GM18507 (cell line): ENCODE data around the gene SIGLEC1.

ENCODE experiments used
- DNase-seq: peaks from one replicate; pipeline ENCODE4 v3.0.0; 2011; ENCODE audit warnings: low read depth; ENCODE audit not compliant: insufficient read length; ENCODE audit errors: extremely low spot score
- FAIRE-seq: peaks from 2 replicates; lab custom pipeline; 2011; peaks lifted over from hg19 to GRCh38; lab: Jason Lieb, UNC

The SIGLEC1 gene

DNA sequence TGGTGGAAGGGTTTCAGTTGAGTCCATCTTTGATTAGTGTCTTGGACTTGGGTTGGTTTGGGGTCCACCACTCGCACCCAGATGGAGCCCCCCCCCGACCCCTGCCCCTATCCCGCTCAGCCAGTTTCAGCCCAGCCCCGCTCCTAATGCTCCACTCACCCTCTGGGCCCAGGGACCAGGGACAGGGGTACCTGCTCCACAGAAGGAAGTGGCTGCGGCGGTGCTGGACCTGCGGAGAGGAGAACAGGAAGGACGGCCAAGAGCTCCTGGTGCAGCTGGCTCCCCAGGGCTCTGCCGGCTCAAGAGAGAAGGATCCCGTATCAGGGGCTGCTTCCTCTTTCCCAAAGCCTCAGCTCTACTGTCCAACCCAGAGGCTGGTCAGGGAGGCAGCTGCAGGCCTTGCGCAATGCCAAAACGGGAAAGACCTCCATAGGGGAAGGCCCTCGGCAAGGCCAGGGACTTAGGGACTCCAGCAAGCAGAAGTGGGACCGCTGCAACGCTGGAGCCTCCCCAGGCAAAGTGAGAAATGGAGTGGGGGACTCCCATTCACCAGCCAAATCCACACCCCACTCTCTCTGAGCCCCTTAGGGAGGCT, at the start of gene SIGLEC1:
TSS of gene SIGLEC1 (minus strand) at position 322 of the 595 bp plus-strand sequence. CDS start 5,472 bp downstream, outside the sequence.
- no peak for FAIRE-seq
- no peak for DNase-seq

DNA sequence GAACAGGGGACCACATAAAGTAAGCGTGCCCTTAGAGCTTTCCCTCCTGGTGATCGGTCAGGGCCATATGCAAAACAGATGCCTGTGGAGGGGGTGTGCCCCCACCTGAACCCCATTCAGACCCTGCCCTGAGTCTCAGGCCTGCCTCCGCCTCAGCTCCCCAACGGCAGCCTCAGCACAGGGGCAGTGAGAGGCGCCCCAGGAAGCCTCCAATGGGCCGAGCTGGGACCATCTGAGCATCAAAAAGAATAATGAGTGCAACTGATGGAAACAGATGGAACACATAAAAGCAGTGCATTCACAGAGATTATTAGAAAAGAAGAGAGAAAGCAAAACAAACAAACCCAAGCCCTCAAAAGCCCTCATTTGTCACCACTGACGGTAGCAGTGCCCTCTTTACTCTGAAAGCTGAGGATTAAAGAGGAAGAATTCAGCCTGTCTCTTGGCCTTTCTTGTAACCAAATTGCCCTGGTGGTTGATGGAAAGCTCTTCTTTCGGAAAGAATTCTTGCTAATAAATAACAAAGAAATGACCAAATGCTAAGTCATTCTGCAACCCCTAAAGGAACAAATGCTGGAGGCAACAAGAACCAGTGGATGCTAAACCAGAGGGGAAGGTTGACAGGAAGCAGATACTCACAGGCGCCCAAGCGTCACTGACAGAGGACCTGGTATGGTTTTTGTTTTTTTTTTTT, 48.4 kb upstream of the SIGLEC1 start:
- FAIRE-seq (no peak), DNase-seq (no peak)

DNA sequence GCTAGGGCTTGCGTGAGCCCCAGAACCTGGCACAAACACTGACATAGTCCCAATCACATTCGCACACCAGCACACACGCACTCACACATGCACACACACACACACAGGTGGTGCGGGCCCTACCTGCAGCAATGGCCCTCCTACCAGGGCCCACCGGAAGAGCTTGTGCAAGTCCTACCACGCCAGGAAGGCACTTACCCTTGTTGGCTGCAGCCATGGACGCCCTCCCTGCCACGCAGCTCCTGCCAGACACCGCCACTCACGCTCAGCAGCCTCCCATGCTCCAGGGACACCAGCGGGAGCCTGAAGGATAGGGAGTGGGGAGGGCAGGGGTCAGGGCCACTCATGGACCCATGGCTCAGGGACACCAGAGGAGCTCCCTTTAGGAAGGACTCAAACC, 47.5 kb upstream of the SIGLEC1 start:
- FAIRE-seq, result no peak

DNA sequence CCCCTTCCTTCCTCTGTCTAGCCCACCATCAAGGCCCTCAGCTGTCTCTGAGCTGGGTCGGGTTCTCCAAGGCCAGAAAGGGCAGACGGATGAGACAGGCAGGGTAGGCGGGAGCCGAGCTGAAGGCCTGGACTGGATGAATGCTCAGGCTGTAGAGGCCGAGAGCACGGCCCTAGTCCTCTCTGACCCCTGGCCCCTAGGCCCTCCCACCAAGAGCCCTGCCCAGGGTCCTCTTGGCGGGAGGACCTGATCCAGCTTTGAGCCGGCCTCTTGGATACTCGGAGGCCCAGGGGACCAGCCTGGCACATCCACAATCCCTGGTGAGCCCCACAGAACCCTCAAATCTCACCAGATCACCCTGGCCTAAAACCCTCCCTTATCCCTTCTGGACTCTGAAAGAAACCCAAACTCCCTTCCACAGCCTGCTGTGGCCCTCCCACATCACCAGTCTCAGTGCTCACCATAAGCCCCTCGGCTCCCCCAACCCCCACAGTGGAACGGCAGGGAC, 47.0 kb upstream of the SIGLEC1 start:
- FAIRE-seq, result no peak
- DNase-seq, result no peak

More for the DNA sequence above, 47.5 kb upstream of the SIGLEC1 start:
- DNase-seq, result no peak

DNA sequence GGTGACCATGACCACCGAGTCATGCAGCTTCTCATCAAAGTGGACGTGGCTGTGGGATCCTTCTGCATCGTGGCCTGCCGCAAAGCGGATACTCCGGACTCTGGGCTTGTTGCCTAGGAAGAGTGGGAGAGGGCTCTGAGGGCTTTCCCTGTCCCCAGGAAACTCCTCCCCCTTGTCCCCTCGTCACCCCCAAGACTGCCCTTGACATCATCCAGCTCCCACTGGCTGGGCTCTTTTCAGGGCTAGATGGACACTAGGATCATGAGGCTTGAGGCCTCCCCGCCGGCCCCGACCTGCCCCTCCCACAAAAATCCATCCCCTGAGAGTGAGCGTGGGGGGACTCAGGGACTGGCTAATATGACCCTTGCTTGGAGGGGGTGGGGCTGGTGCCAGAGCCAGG, 46.2 kb upstream of the SIGLEC1 start:
- no peak for FAIRE-seq

DNA sequence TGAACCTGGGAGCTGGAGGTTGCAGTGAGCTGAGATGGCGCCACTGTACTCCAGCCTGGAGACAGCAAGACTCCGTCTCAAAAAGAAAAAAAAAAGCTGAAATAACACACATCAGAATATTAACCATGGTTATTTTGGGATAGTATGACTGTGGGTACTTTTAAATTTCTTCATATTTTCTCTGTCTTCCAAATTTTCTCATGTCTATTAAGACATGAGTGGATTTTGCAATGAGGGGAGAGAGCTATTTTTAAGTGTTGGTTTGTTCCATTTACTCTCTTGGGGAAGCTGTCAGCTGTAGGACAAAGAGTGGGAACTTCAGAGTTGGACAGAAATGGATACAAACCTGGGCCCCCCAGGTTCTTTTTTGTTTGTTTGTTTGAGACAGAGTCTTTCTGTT, 44.9 kb upstream of the SIGLEC1 start:
- DNase-seq (no peak), FAIRE-seq (no peak)

More for the DNA sequence above, 46.2 kb upstream of the SIGLEC1 start:
- no peak for DNase-seq

DNA sequence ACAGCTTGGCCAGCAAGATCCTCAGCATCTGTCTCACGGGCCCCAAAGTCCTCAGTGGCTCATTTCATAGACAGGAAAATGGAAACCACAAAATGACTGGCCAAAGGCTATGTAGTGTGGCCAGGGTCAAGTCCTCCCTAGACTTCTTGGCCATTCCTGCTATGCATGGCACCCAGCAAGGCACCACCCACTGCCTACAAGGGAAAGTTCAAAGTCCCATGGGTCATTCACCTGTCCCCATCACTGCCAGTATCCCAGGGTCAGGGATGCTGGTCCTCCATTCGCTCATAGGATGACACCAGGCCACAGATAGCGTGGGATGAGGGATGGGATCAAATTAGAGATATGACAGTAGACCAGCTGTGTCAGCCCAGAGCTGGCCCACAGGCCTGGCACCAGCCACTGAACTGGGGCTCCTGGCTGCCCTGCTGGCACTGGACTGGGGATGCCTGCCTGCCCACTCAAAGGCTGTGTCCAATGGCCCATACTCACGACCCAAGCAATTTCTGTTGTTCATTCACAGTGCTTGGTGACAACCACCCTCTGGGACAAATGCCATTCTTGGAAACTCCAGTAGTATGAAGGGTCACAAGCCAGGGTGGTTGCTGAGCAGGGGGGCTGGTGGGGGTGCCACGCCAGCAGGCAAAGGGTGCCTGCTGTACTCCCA, 43.5 kb upstream of the SIGLEC1 start:
- no peak for DNase-seq
- FAIRE-seq, result no peak

DNA sequence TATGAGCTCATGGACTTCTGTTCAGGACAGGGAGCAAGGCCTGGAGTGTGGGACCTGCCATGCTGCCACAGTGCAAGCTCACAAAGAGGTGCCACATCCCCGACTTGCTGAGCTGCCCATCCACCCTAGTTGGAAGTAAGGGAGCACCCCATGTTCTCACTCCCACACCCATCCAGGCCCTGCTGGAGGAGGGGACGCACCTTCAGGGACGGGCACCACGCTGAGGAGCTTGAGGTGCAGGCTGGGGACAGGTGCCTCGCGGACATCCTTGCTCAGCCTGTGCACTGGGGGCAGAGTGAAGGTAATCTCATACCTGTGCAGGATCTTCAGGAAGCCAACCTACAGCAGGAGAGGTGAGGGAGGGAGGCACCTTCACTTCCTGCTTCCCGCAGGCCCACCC, 42.9 kb upstream of the SIGLEC1 start:
- no peak for DNase-seq
- no peak for FAIRE-seq

DNA sequence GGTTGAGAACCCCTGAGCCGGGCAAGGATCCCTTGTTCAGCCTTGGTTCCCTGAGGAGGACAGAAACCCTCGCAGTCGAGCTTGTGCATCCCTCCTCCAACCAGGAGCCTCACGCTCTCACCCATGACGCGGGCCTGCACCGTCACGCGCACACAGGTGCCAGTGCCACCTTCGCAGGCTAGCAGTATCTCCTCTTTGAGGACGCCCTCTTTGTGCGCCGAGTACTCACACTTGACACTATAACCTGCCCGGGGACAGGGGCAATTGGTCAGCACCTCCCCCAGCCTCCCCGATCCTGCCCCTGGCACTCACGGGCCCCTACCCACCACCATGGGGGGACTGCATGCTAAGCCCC, 41.9 kb upstream of the SIGLEC1 start:
- no peak for DNase-seq
- no peak for FAIRE-seq

DNA sequence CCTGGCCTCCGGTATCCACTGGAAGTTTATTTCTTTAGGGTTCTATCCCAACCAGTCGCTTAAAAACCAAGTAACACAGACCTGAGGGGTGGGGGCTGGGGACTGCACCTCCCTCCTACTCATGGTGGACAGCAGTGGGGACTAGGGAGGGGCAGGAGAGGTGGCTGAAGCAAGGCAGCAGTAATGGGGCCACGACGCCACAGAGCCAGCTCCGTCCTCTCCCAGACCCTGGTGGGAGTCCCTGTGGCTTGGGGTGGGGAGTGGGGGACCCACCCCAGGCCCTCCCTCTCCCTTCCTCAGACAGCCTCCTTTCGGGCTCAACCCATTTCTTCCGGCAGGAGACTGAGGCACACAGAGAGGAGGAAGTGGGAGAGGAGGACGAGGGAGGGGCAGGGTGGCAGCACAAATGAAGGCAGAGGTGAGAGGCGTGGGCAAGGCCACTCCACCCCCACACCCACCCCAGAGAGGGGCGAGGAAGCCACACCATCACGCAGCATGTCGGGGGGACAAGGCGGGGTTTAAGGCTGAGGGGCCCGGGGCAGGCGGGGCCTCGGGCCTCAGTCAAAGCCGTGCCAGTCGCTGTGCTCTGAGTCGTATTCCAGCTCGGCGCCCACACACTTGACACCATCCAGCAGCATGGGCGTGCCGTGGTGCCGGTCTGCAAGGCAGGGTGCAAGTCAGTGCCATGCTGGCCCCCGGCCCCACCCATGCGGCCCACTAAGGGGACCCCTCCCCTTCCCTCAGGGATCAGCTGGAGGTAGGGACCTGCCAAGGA, 41.3 kb upstream of the SIGLEC1 start:
- DNase-seq (no peak), FAIRE-seq (no peak)

DNA sequence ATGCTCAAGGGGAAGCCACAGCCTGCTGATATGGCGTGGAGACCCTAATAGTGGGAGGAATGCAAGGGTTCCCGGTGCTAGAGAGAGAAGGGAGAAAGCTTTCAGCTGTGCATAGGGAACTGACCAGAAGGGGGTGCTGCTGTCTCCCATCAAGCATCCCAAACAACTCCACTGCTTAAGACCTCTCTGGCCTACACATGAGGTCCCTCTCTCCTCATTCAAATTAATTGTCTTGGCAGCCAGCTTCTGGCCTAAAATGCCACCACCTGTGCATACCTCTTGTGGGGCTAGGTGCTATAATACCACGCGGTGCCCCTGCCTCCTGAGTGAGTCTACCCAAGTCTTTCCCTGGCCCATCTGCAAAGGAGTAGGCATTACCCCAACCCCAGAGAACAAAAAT, 40.7 kb upstream of the SIGLEC1 start:
- DNase-seq (peak; percentile 46), FAIRE-seq (peak; percentile 68)

DNA sequence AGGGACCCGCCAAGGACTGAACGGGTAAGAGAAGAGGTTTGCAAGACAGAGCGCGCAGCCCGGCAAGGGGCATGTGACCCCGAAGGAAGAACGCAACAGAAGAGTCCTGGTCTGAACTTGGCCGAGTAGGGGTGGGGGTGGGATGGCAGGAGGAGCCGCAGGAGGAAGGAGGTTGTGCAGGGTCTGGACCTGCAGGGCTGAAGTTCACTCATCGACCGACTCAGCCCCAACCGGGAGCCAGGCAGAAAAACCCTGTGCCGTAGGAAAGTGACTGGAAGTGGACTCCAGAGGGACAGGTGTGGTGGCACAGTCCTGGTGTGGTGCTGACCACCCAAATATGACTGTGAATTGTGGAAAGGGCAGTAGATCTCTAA, 40.0 kb upstream of the SIGLEC1 start:
- no peak for DNase-seq
- FAIRE-seq, result no peak

DNA sequence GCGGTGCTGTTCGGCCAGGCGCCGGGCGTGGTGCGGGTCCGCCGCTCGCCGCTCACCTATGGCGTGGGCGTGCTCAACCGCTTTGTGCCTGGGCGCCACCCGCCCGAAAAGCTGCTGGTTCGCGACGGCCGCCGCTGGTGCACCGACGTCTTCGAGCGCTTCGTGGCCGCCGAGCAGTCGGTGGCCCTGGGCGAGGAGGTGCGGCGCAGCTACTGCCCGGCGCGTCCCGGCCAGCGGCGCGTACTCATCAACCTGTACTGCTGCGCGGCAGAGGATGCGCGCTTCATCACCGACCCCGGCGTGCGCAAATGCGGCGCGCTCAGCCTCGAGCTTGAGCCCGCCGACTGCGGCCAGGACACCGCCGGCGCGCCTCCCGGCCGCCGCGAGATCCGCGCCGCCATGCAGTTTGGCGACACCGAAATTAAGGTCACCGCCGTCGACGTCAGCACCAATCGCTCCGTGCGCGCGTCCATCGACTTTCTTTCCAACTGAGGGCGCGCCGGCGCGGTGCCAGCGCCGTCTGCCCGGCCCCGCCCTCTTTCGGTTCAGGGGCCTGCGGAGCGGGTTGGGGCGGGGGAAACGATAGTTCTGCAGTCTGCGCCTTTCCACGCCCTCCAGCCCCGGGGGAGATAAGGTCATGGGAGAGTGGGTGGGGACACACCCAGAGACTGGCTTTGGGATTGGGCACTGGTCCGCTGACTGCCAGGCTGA, 39.4 kb upstream of the SIGLEC1 start:
- DNase-seq (no peak), FAIRE-seq (no peak)

DNA sequence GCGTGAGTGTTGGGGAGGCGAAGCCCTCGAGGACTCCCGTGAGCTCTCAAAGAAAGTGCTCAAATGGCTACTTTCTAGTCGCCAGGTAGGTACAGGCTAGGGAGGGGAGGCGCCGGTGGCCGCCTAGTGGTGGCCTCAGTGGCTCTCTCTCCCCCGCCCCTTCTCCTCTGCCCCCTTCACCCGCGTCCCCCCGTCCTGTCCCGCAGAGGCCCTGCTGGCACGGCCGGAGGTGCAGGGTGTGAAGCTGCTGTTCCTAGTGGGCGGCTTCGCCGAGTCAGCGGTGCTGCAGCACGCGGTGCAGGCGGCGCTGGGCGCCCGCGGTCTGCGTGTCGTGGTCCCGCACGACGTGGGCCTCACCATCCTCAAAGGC, 38.9 kb upstream of the SIGLEC1 start:
- no peak for DNase-seq
- no peak for FAIRE-seq

DNA sequence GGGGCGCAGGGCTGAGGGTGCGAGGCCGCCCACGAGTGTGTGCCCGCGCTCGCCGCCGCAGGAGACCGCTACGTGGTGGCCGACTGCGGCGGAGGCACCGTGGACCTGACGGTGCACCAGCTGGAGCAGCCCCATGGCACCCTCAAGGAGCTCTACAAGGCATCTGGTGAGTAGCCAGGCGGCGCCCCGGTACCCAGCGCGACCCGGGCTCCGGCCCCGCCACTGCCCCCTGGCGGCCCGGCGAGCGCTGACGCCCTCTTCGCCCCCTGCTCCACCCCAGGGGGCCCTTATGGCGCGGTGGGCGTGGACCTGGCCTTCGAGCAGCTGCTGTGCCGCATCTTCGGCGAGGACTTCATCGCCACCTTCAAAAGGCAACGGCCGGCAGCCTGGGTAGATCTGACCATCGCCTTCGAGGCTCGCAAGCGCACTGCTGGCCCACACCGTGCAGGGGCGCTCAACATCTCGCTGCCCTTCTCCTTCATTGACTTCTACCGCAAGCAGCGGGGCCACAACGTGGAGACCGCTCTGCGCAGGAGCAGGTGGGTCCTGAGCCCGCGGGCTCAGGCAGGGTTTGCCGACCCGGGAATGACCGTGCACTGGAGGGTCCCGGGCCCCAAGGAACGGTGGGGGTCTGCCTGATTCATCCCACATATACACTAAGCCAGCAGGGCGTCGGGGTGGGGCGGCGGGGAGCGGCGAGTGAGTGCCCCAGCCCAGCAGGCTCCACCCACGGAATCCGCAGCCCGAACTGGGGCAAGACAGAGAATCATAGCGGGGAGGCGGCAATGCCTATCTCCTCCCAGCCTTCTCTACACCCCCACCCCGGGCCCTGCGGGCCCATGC, 37.5 kb upstream of the SIGLEC1 start:
- DNase-seq, result peak; percentile 56
- FAIRE-seq, result no peak

DNA sequence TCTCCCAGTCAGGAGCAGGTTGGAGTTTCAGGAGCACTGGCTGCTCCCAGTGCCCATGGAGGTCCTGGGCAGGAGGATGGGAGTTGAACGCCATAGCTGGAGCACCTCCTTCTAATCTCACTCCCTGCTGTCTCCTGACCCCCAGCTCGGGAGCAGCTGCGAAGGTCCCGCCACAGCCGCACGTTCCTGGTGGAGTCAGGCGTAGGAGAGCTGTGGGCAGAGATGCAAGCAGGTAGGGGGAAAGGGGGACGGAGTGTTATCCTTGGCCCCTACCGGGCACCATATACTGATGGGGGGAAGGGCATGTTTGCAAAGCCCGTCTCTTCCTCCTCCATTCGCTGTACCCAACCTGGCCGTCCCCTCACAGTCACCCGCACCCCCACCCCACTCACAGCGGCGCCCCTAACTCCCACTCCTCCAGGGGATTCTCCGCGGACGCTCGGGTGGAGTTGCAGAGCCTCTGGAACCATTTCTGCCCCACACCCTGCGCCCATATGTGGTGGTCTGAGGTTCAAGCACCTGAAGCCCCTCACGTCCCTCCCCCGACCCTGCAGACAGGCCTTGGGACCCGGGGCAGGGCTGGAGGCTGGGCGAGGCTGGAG, 36.8 kb upstream of the SIGLEC1 start:
- FAIRE-seq (no peak), DNase-seq (no peak)

DNA sequence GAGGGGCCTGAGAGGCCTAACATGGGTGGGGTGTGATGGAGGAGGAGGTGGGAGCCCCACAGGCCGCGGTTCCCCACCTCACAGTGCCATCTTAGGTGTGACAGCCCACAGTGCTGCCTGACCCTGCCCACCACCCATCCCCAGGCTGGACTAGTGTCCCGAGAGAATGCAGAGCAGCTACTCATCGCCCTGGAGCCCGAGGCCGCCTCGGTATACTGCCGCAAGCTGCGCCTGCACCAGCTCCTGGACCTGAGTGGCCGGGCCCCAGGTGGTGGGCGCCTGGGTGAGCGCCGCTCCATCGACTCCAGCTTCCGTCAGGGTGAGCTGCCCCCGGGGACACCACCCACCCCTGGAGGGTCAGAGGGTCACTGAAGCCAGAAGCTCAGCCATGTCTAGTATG, 35.7 kb upstream of the SIGLEC1 start:
- DNase-seq (no peak), FAIRE-seq (no peak)

DNA sequence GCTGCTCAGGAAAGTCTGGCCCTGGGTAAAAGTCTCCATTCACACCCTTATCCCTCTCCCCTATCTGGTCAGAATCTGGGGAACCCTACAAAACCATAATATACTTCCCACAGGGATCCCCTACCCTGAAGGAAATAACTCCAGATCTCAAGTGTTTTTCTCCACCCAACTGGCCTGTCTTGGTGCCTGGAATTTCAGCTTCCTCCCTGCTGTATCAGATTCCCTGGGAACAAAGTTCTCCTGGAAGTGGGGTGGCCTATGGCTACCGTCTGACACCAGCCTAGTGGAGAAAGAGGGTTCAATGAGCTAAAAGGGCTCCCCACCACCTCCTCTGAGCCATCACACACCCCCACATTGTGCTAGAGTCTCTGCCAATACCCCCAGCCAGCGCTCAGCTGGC, 35.1 kb upstream of the SIGLEC1 start:
- DNase-seq, result no peak
- FAIRE-seq, result no peak
